WERI-Rb-1 (cell line): ENCODE measurements around the gene NPRL2.

ENCODE experiments used
- DNase-seq: peaks from one replicate; pipeline ENCODE4 v3.0.0-alpha.2; 2020
- H3K27ac ChIP-seq: fragments of 250-450 bp; sonication (Bioruptor Pico); 2 replicates; pipeline ENCODE4 v1.5.1; 2020; ENCODE audit warnings: mild to moderate bottlenecking, moderate library complexity
- H3K27me3 ChIP-seq: fragments of 250-450 bp; sonication (Bioruptor Pico); 2 replicates; pipeline ENCODE4 v1.5.1; 2021; ENCODE audit warnings: mild to moderate bottlenecking, low read depth, moderate library complexity; ENCODE audit not compliant: insufficient read depth, severe bottlenecking
- H3K36me3 ChIP-seq: fragments of 250-450 bp; sonication (Bioruptor Pico); 2 replicates; pipeline ENCODE4 v1.5.1; 2020; ENCODE audit warnings: mild to moderate bottlenecking, moderate library complexity
- H3K4me3 ChIP-seq: 2 replicates; pipeline ENCODE4 v1.5.1; 2011; ENCODE audit warnings: low read depth, mild to moderate bottlenecking, control low read depth, low read length
- H3K9me3 ChIP-seq: fragments of 250-450 bp; sonication (Bioruptor Pico); 2 replicates; pipeline ENCODE4 v1.5.1; 2021; ENCODE audit warnings: mild to moderate bottlenecking, moderate library complexity; ENCODE audit not compliant: severe bottlenecking
- CTCF ChIP-seq: IDR thresholded peaks from 2 replicates; pipeline ENCODE4 v1.5.1; 2011; ENCODE audit warnings: low read depth, mild to moderate bottlenecking, control low read depth, inconsistent platforms, low read length

Gene NPRL2

GRCh38 chr3:50364573-50365079 is 14.1 kb upstream of the NPRL2 start:
- no peak for DNase-seq
- Histone ChIP-seq H3K36me3 (no peaks in the 10 kb centered on the region), H3K9me3 (no peaks in the 10 kb centered on the region), H3K4me3 (no peak overlapping the region), H3K27ac (no peak overlapping the region), H3K27me3 (no peaks in the 10 kb centered on the region)
- no peak for TF ChIP-seq CTCF

- Histone ChIP-seq H3K27me3 (no peaks in the 10 kb centered on the region), H3K27ac (no peak overlapping the region), H3K36me3 (peaks cover 37% of the 10 kb centered on the region), H3K4me3 (peak overlapping the region; percentile 92), H3K9me3 (no peaks in the 10 kb centered on the region)
- no peak for TF ChIP-seq CTCF
- DNase-seq = no peak
Observed at GRCh38 chr3:50359760-50360110, 9.2 kb upstream of the NPRL2 start.

- Histone ChIP-seq H3K4me3 (peak within 1 kb of the TSS; percentile 92), H3K27ac (peak within 1 kb of the TSS; percentile 84), H3K9me3 (no peaks in the 10 kb centered on the region), H3K36me3 (peaks cover 43% of the 10 kb centered on the region), H3K27me3 (no peaks in the 10 kb centered on the region)
- TF ChIP-seq CTCF = no peak
- DNase-seq = peak; percentile 97
Observed at GRCh38 chr3:50358911-50359759, 8.6 kb upstream of the NPRL2 start, which contains the start of gene TMEM115. TSS of gene TMEM115 (minus strand) at chr3:50359521. CDS start at chr3:50359063, 458 bp downstream.

- Histone ChIP-seq H3K9me3 (no peaks in the 10 kb centered on the region), H3K27me3 (no peaks in the 10 kb centered on the region), H3K36me3 (peaks cover 50% of the 10 kb centered on the region), H3K4me3 (peak overlapping the region; percentile 92), H3K27ac (peak overlapping the region; percentile 84)
- no peak for TF ChIP-seq CTCF
- no peak for DNase-seq
Observed at GRCh38 chr3:50358355-50358910, 7.9 kb upstream of the NPRL2 start.

- TF ChIP-seq CTCF = no peak
- Histone ChIP-seq H3K36me3 (peaks cover 54% of the 10 kb centered on the region), H3K27ac (no peak overlapping the region), H3K27me3 (no peaks in the 10 kb centered on the region), H3K4me3 (no peak overlapping the region), H3K9me3 (no peaks in the 10 kb centered on the region)
- no peak for DNase-seq
Observed at GRCh38 chr3:50357481-50357880, 6.9 kb upstream of the NPRL2 start.
